Duodenal mucosa (tissue), 2 donors: ENCODE measurements around the gene AADACL4.
"Not testable (repeated sequence)": the region's sequence is repeated elsewhere in the genome, so short reads cannot be mapped to it uniquely, and the experiment has no call there.

ENCODE experiments used
- H3K27ac ChIP-seq: one replicate; pipeline ENCODE4 v1.7.0; 2013; ENCODE audit warnings: low read depth, low read length
- H3K27me3 ChIP-seq, 2 donors: one replicate each; pipeline ENCODE4 v1.7.0; 2013; ENCODE audit warnings: low read length in 2 of 2, control low read depth in 1 of 2; ENCODE audit not compliant: insufficient read depth in 2 of 2, control insufficient read depth in 1 of 2
- H3K36me3 ChIP-seq, 2 donors: one replicate each; pipeline ENCODE4 v1.7.0; 2013; ENCODE audit warnings: low read length in 2 of 2, control low read depth in 1 of 2; ENCODE audit not compliant: insufficient read depth in 2 of 2, control insufficient read depth in 1 of 2
- H3K4me1 ChIP-seq, 2 donors: one replicate each; pipeline ENCODE4 v1.7.0; 2013; ENCODE audit warnings: low read length in 2 of 2, control low read depth in 1 of 2; ENCODE audit not compliant: insufficient read depth in 2 of 2, control insufficient read depth in 1 of 2
- H3K4me3 ChIP-seq, 2 donors: one replicate each; pipeline ENCODE4 v1.7.0; 2013; ENCODE audit warnings: low read length in 2 of 2, low read depth in 1 of 2
- H3K9ac ChIP-seq, 2 donors: one replicate each; pipeline ENCODE4 v1.7.0; 2013; ENCODE audit warnings: low read length in 2 of 2, low read depth in 1 of 2
- H3K9me3 ChIP-seq, 2 donors: one replicate each; pipeline ENCODE4 v1.7.0; 2013; ENCODE audit warnings: low read length in 2 of 2, control low read depth in 1 of 2; ENCODE audit not compliant: control insufficient read depth in 1 of 2

Gene AADACL4

GRCh38 chr1:12640237-12640957, 3.5 kb upstream of the AADACL4 start:
- H3K27ac ChIP-seq, result no peak overlapping the region
- H3K4me3 ChIP-seq, result no peak overlapping the region
- H3K9ac ChIP-seq, result no peak overlapping the region
- no peaks in the 10 kb centered on the region for H3K36me3 ChIP-seq
- no peaks in the 10 kb centered on the region for H3K27me3 ChIP-seq
- H3K4me1 ChIP-seq, result no peaks in the 10 kb centered on the region
- H3K9me3 ChIP-seq, result peaks cover 12 to 17% of the 10 kb centered on the region in 2 donors

- no peaks in the 10 kb centered on the region for H3K36me3 ChIP-seq
- H3K4me1 ChIP-seq, result no peaks in the 10 kb centered on the region
- no peaks in the 10 kb centered on the region for H3K27me3 ChIP-seq
- no peak overlapping the region for H3K27ac ChIP-seq
- no peak overlapping the region for H3K4me3 ChIP-seq
- H3K9me3 ChIP-seq, result peaks cover 12 to 17% of the 10 kb centered on the region in 2 donors
- H3K9ac ChIP-seq, result no peak overlapping the region
Measured at GRCh38 chr1:12640958-12641272, 3.0 kb upstream of the AADACL4 start.

- no peaks in the 10 kb centered on the region for H3K36me3 ChIP-seq
- no peak overlapping the region for H3K9ac ChIP-seq
- H3K27ac ChIP-seq, result no peak overlapping the region
- no peaks in the 10 kb centered on the region for H3K27me3 ChIP-seq
- no peaks in the 10 kb centered on the region for H3K4me1 ChIP-seq
- no peak overlapping the region for H3K4me3 ChIP-seq
- H3K9me3 ChIP-seq, result peaks cover 12 to 17% of the 10 kb centered on the region in 2 donors
Measured at GRCh38 chr1:12643079-12643478, 806 bp upstream of the AADACL4 start.

- Histone ChIP-seq H3K36me3 (no peaks in the 10 kb centered on the region), H3K4me3 (no peak overlapping the region), H3K9me3 (peaks cover 8 to 15% of the 10 kb centered on the region in 2 donors), H3K27ac (no peak overlapping the region), H3K9ac (no peak overlapping the region), H3K27me3 (no peaks in the 10 kb centered on the region), H3K4me1 (no peaks in the 10 kb centered on the region)
Measured at GRCh38 chr1:12644237-12644636, 352 bp downstream of the AADACL4 start.

GRCh38 chr1:12644829-12645228, 944 bp downstream of the AADACL4 start:
- Histone ChIP-seq H3K36me3 (no peaks in the 10 kb centered on the region), H3K4me3 (no peak overlapping the region), H3K9ac (no peak overlapping the region), H3K27me3 (no peaks in the 10 kb centered on the region), H3K27ac (no peak overlapping the region), H3K4me1 (no peaks in the 10 kb centered on the region), H3K9me3 (peaks cover 3 to 9% of the 10 kb centered on the region in 2 donors)

GRCh38 chr1:12645401-12645800, 1.5 kb downstream of the AADACL4 start:
- H3K36me3 ChIP-seq, H3K9ac ChIP-seq, H3K27ac ChIP-seq, H3K27me3 ChIP-seq, H3K4me1 ChIP-seq, H3K4me3 ChIP-seq, H3K9me3 ChIP-seq: not testable (repeated sequence)

- H3K4me3 ChIP-seq, result no peak overlapping the region
- H3K9ac ChIP-seq, result no peak overlapping the region
- no peak overlapping the region for H3K27ac ChIP-seq
- H3K36me3 ChIP-seq, result no peaks in the 10 kb centered on the region
- no peaks in the 10 kb centered on the region for H3K9me3 ChIP-seq
- no peaks in the 10 kb centered on the region for H3K4me1 ChIP-seq
- H3K27me3 ChIP-seq, result no peaks in the 10 kb centered on the region
Measured at GRCh38 chr1:12648741-12649140, 4.9 kb downstream of the AADACL4 start.

GRCh38 chr1:12649971-12650421, 6.1 kb downstream of the AADACL4 start:
- no peak overlapping the region for H3K4me3 ChIP-seq
- H3K4me1 ChIP-seq, result no peaks in the 10 kb centered on the region
- peaks cover under 1 to 2% of the 10 kb centered on the region in 2 donors for H3K9me3 ChIP-seq
- no peaks in the 10 kb centered on the region for H3K36me3 ChIP-seq
- H3K27ac ChIP-seq, result no peak overlapping the region
- H3K9ac ChIP-seq, result no peak overlapping the region
- H3K27me3 ChIP-seq, result no peaks in the 10 kb centered on the region

GRCh38 chr1:12654004-12654567, 10.2 kb downstream of the AADACL4 start:
- no peak overlapping the region for H3K27ac ChIP-seq
- H3K9ac ChIP-seq, result no peak overlapping the region
- no peaks in the 10 kb centered on the region for H3K4me1 ChIP-seq
- H3K4me3 ChIP-seq, result no peak overlapping the region
- peaks cover 0 to 2% of the 10 kb centered on the region in 2 donors for H3K36me3 ChIP-seq
- peaks cover 8 to 14% of the 10 kb centered on the region in 2 donors for H3K9me3 ChIP-seq
- H3K27me3 ChIP-seq, result no peaks in the 10 kb centered on the region

GRCh38 chr1:12654657-12655056, 10.8 kb downstream of the AADACL4 start:
- no peaks in the 10 kb centered on the region for H3K27me3 ChIP-seq
- no peak overlapping the region for H3K4me3 ChIP-seq
- no peaks in the 10 kb centered on the region for H3K4me1 ChIP-seq
- no peak overlapping the region for H3K27ac ChIP-seq
- peaks cover 0 to 2% of the 10 kb centered on the region in 2 donors for H3K36me3 ChIP-seq
- no peak overlapping the region for H3K9ac ChIP-seq
- H3K9me3 ChIP-seq, result peaks cover 8 to 14% of the 10 kb centered on the region in 2 donors
